IMR-90 (cell line): ENCODE results near the gene PAX8. TPM values are rescaled to one million over a fixed set of nuclear protein-coding genes. Genes with fewer than 3 reads are reported as not detected.

ENCODE experiments used
- ATAC-seq: fragments of 200-7000 bp; cut with Tn5 transposase; 2 replicates; pipeline ENCODE4 v1.9.1; 2020; ENCODE audit warnings: low read depth, mild to moderate bottlenecking, moderate library complexity
- BruUV-seq: library from RNA; stranded (reverse); fragments of 400-500 nt; replicated peaks from 2 replicates; lab custom pipeline; 2021; lab: Mats Ljungman, UMichigan
- CTCF ChIA-PET: fragments of 300-600 bp; formaldehyde crosslinking; extraction: SDS; loops from one replicate; lab custom pipeline; 2021; ENCODE audit warnings: antibody characterized with exemption; lab: Yijun Ruan, JAX
- POLR2A ChIA-PET: fragments of 300-600 bp; sonication (Branson Sonifier 250); formaldehyde crosslinking; loops from one replicate; lab custom pipeline; 2022; ENCODE audit warnings: antibody characterized with exemption; ENCODE audit not compliant: unreplicated experiment; lab: Charles Lee
- DNase-seq: peaks from one replicate; pipeline ENCODE4 v3.0.0; 2013
- H2AFZ ChIP-seq: replicated peaks from 2 replicates; pipeline ENCODE3; 2013; ENCODE audit warnings: low read length, mild to moderate bottlenecking; ENCODE audit not compliant: poor library complexity
- H2AK5ac ChIP-seq: 2 replicates; pipeline ENCODE4 v1.6.1; 2013; ENCODE audit warnings: low read depth, low read length, inconsistent platforms
- H2AK9ac ChIP-seq: replicated peaks from 2 replicates; pipeline ENCODE3; 2013; ENCODE audit warnings: mild to moderate bottlenecking, low read depth, low read length, moderate library complexity; ENCODE audit not compliant: poor library complexity
- H2BK120ac ChIP-seq: 2 replicates; pipeline ENCODE4 v1.6.1; 2013; ENCODE audit warnings: low read depth, low read length, inconsistent platforms
- H2BK15ac ChIP-seq: 3 replicates; pipeline ENCODE4 v1.6.1; 2013; ENCODE audit warnings: low read depth, low read length, inconsistent platforms
- H2BK20ac ChIP-seq: 2 replicates; pipeline ENCODE4 v1.6.1; 2013; ENCODE audit warnings: low read depth, mild to moderate bottlenecking, inconsistent platforms, low read length, moderate library complexity
- H2BK5ac ChIP-seq: 2 replicates; pipeline ENCODE4 v1.6.1; 2013; ENCODE audit warnings: mild to moderate bottlenecking, low read depth, low read length, inconsistent platforms; ENCODE audit not compliant: poor library complexity, severe bottlenecking
- H3K14ac ChIP-seq: replicated peaks from 2 replicates; pipeline ENCODE4 v1.6.1; 2013; ENCODE audit warnings: low read depth, low read length, inconsistent platforms
- H3K18ac ChIP-seq: 2 replicates; pipeline ENCODE4 v1.6.1; 2013; ENCODE audit warnings: low read depth, low read length, control low read depth
- H3K23ac ChIP-seq: 2 replicates; pipeline ENCODE4 v1.6.1; 2013; ENCODE audit warnings: low read depth, low read length, inconsistent platforms
- H3K27ac ChIP-seq: 2 replicates; pipeline ENCODE4 v1.5.1; 2013; ENCODE audit warnings: mild to moderate bottlenecking, control low read depth, low read length; ENCODE audit not compliant: insufficient read depth
- H3K27me3 ChIP-seq: 2 replicates; pipeline ENCODE4 v1.6.1; 2013; ENCODE audit warnings: low read length; ENCODE audit not compliant: control insufficient read depth, insufficient read depth
- H3K36me3 ChIP-seq: 2 replicates; pipeline ENCODE4 v1.6.1; 2013; ENCODE audit warnings: low read length, mixed read lengths; ENCODE audit not compliant: control insufficient read depth, insufficient read depth
- H3K4ac ChIP-seq: 2 replicates; pipeline ENCODE4 v1.6.1; 2013; ENCODE audit warnings: low read depth, low read length, inconsistent platforms
- H3K4me1 ChIP-seq: 2 replicates; pipeline ENCODE4 v1.6.1; 2013; ENCODE audit warnings: low read length, mixed read lengths; ENCODE audit not compliant: control insufficient read depth, insufficient read depth
- H3K4me2 ChIP-seq: 2 replicates; pipeline ENCODE4 v1.6.1; 2013; ENCODE audit warnings: low read depth, mild to moderate bottlenecking, control low read depth, low read length, moderate library complexity
- H3K4me3 ChIP-seq: 2 replicates; pipeline ENCODE4 v1.5.1; 2013; ENCODE audit warnings: low read depth, mild to moderate bottlenecking, control low read depth, low read length, moderate library complexity; ENCODE audit not compliant: insufficient read depth
- H3K56ac ChIP-seq: 2 replicates; pipeline ENCODE4 v1.6.1; 2013; ENCODE audit warnings: low read length, inconsistent platforms; ENCODE audit not compliant: insufficient read depth; ENCODE audit errors: extremely low read depth
- H3K79me1 ChIP-seq, 2 experiments: 2 replicates each; pipeline ENCODE4 v1.6.1; 2013; ENCODE audit warnings: low read length in 2 of 2, inconsistent platforms in 1 of 2, low read depth in 1 of 2
- H3K9ac ChIP-seq: 2 replicates; pipeline ENCODE4 v1.6.1; 2013; ENCODE audit warnings: low read depth, low read length, control low read depth
- H3K9me1 ChIP-seq: 2 replicates; pipeline ENCODE4 v1.6.1; 2013; ENCODE audit warnings: low read length, inconsistent platforms; ENCODE audit not compliant: insufficient read depth
- H3K9me3 ChIP-seq: 2 replicates; pipeline ENCODE4 v1.6.1; 2013; ENCODE audit warnings: low read length; ENCODE audit not compliant: control insufficient read depth, insufficient read depth
- H4K20me1 ChIP-seq: 2 replicates; pipeline ENCODE4 v1.6.1; 2013; ENCODE audit warnings: low read length, inconsistent platforms; ENCODE audit not compliant: insufficient read depth
- H4K5ac ChIP-seq: 2 replicates; pipeline ENCODE4 v1.6.1; 2013; ENCODE audit warnings: mild to moderate bottlenecking, low read depth, low read length, control low read depth
- H4K8ac ChIP-seq, 2 experiments: 2 replicates each; pipeline ENCODE4 v1.6.1; 2013; ENCODE audit warnings: low read depth in 2 of 2, low read length in 2 of 2, control low read depth in 1 of 2, inconsistent platforms in 1 of 2
- H4K91ac ChIP-seq: 2 replicates; pipeline ENCODE4 v1.6.1; 2013; ENCODE audit warnings: low read depth, low read length, inconsistent platforms; ENCODE audit not compliant: insufficient read depth
- BHLHE40 ChIP-seq: fragments of 150-350 bp; IDR thresholded peaks from 2 replicates; pipeline ENCODE4 v1.6.1; 2016; ENCODE audit warnings: mild to moderate bottlenecking, low read depth, low read length
- CEBPB ChIP-seq: IDR thresholded peaks from 2 replicates; pipeline ENCODE4 v1.6.1; 2012; ENCODE audit warnings: low read depth, low read length, improper control_type of control experiment
- FOS ChIP-seq: fragments of 150-350 bp; IDR thresholded peaks from 2 replicates; pipeline ENCODE4 v1.6.1; 2016; ENCODE audit warnings: low read depth, low read length
- MAZ ChIP-seq: IDR thresholded peaks from 2 replicates; pipeline ENCODE4 v1.6.1; 2012; ENCODE audit warnings: low read depth, mild to moderate bottlenecking, low read length, improper control_type of control experiment, moderate library complexity, borderline replicate concordance
- NFE2L2 ChIP-seq: fragments of 150-350 bp; IDR thresholded peaks from 2 replicates; pipeline ENCODE4 v1.6.1; 2016; ENCODE audit warnings: low read depth, mild to moderate bottlenecking, low read length
- POLR2A ChIP-seq: IDR thresholded peaks from 2 replicates; pipeline ENCODE4 v1.6.1; 2012; ENCODE audit warnings: mild to moderate bottlenecking, low read depth, low read length
- RAD21 ChIP-seq: IDR thresholded peaks from 2 replicates; pipeline ENCODE4 v1.6.1; 2012; ENCODE audit warnings: low read length, improper control_type of control experiment
- RCOR1 ChIP-seq: IDR thresholded peaks from 2 replicates; pipeline ENCODE4 v1.6.1; 2012; ENCODE audit warnings: mild to moderate bottlenecking, low read length, improper control_type of control experiment; ENCODE audit not compliant: insufficient replicate concordance
- RFX5 ChIP-seq: IDR thresholded peaks from 2 replicates; pipeline ENCODE4 v1.8.0; 2012; ENCODE audit warnings: low read depth, mild to moderate bottlenecking, low read length, moderate library complexity
- SMC3 ChIP-seq: fragments of 150-350 bp; IDR thresholded peaks from 2 replicates; pipeline ENCODE4 v1.6.1; 2016; ENCODE audit warnings: low read depth, mild to moderate bottlenecking, antibody characterized with exemption, low read length, moderate library complexity
- WGBS, 2 experiments: methylation state at CpG; one replicate each; pipeline versions ENCODE4 v1.1.5 to v1.1.7; 2013; ENCODE audit warnings: missing lambda C conversion rate in 2 of 2; ENCODE audit not compliant: insufficient read length in 1 of 2; ENCODE audit errors: extremely low coverage in 2 of 2; 5-methylcytosine and 5-hydroxymethylcytosine counted together
- dilution Hi-C: fragments of 300-500 bp; cut with HindIII; formaldehyde crosslinking; loops from one replicate; pipeline ENCODE4 v1.14.3; 2018; ENCODE audit warnings: low sequenced_read_pairs; ENCODE audit not compliant: unreplicated experiment
- in situ Hi-C: fragments of 300-500 bp; cut with MboI; formaldehyde crosslinking; loops from 3 replicates; pipeline ENCODE4 v1.14.3; 2019; ENCODE audit warnings: low sequenced_read_pairs, inconsistent platforms, mixed read lengths
- intact Hi-C: fragments of 100-400 bp; cut with micrococcal nuclease; formaldehyde crosslinking; loops from 2 replicates; pipeline ENCODE4 v1.10.0; 2022
- polyA plus RNA-seq, 3 experiments: library from polyadenylated mRNA; depleted of rRNA; stranded (reverse); fragments of >200 nt; gene quantifications; 2 replicates each; pipeline ENCODE4 v1.2.3, GENCODE V29; 2012; ENCODE audit warnings: low replicate concordance in 1 of 3
- total RNA-seq: library from RNA; depleted of rRNA; stranded (reverse); fragments of >200 nt; gene quantifications from 2 replicates; pipeline ENCODE4 v1.2.3, GENCODE V29; 2012
- TF ChIP-seq, protein P1 (sequence below): fragments of 150-350 bp; IDR thresholded peaks from 2 replicates; pipeline ENCODE4 v1.6.1; 2017; ENCODE audit warnings: mild to moderate bottlenecking, antibody characterized with exemption, low read length, low read depth
- TF ChIP-seq, protein P2 (sequence below): conservative IDR thresholded peaks from 2 replicates; pipeline ENCODE4 v1.5.1; 2012; ENCODE audit warnings: mild to moderate bottlenecking, low read depth, low read length, improper control_type of control experiment
- TF ChIP-seq, protein P3 (sequence below): fragments of 150-350 bp; IDR thresholded peaks from 2 replicates; pipeline ENCODE4 v1.6.1; 2016; ENCODE audit warnings: low read depth, mild to moderate bottlenecking, low read length, moderate library complexity, borderline replicate concordance

Gene PAX8
- total and polyA plus RNA-seq, 2 of the 4 experiments (the other 2 are of a cell fraction), result 0.18 to 1.5 TPM

DNA sequence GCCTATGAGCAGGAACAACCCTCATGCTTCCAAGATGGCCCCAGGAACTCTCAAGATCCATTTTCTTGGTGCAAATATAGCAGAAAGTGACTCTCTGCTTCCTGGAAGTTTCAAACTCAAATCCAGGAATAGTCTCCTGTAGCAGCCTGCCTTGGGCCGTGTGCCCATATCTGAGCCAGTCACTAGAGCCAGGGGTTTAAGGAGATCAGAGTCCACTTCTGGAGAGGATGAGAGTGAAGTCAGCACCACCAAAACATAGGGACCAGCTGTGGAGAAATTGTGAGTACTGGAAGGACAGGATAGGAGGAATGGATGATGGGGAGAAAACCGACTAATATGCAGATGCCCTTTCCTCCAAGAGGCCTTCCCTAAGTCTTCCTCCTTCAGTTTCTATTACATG, 71.7 kb downstream of the PAX8 start:
- Histone ChIP-seq H3K18ac (no peak overlapping the region), H2BK20ac (no peak overlapping the region), H2AFZ (no peak overlapping the region), H2AK9ac (no peak overlapping the region), H4K5ac (no peak overlapping the region), H4K91ac (no peak overlapping the region), H3K4me1 (peaks cover 15% of the 10 kb centered on the region), H2AK5ac (no peak overlapping the region), H3K4me3 (no peak overlapping the region), H3K27ac (no peak overlapping the region), H3K9me1 (peaks cover 11% of the 10 kb centered on the region), H3K14ac (no peak overlapping the region), H4K20me1 (no peaks in the 10 kb centered on the region), H4K8ac (no peak overlapping the region), H3K56ac (no peak overlapping the region), H3K4ac (no peak overlapping the region), H3K23ac (no peak overlapping the region), H3K9ac (no peak overlapping the region), H2BK15ac (no peak overlapping the region), H3K27me3 (peaks cover 2% of the 10 kb centered on the region; the same call in 1 of the 2 replicates), H2BK120ac (no peak overlapping the region), H3K9me3 (no peaks in the 10 kb centered on the region), H3K36me3 (no peaks in the 10 kb centered on the region), H3K79me1 (no peaks in the 10 kb centered on the region), H3K4me2 (no peak overlapping the region), H2BK5ac (no peak overlapping the region)
- DNase-seq, result no peak
- no peak for ATAC-seq
- intact Hi-C loops (no loop called here), dilution Hi-C loops (no loop called here), in situ Hi-C loops (no loop called here)
- POLR2A ChIA-PET, result no interaction called here
- TF ChIP-seq, protein P1, sequence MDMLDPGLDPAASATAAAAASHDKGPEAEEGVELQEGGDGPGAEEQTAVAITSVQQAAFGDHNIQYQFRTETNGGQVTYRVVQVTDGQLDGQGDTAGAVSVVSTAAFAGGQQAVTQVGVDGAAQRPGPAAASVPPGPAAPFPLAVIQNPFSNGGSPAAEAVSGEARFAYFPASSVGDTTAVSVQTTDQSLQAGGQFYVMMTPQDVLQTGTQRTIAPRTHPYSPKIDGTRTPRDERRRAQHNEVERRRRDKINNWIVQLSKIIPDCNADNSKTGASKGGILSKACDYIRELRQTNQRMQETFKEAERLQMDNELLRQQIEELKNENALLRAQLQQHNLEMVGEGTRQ, result no peak
- TF ChIP-seq, protein P2, sequence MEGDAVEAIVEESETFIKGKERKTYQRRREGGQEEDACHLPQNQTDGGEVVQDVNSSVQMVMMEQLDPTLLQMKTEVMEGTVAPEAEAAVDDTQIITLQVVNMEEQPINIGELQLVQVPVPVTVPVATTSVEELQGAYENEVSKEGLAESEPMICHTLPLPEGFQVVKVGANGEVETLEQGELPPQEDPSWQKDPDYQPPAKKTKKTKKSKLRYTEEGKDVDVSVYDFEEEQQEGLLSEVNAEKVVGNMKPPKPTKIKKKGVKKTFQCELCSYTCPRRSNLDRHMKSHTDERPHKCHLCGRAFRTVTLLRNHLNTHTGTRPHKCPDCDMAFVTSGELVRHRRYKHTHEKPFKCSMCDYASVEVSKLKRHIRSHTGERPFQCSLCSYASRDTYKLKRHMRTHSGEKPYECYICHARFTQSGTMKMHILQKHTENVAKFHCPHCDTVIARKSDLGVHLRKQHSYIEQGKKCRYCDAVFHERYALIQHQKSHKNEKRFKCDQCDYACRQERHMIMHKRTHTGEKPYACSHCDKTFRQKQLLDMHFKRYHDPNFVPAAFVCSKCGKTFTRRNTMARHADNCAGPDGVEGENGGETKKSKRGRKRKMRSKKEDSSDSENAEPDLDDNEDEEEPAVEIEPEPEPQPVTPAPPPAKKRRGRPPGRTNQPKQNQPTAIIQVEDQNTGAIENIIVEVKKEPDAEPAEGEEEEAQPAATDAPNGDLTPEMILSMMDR, result no peak
- TF ChIP-seq, protein P3, sequence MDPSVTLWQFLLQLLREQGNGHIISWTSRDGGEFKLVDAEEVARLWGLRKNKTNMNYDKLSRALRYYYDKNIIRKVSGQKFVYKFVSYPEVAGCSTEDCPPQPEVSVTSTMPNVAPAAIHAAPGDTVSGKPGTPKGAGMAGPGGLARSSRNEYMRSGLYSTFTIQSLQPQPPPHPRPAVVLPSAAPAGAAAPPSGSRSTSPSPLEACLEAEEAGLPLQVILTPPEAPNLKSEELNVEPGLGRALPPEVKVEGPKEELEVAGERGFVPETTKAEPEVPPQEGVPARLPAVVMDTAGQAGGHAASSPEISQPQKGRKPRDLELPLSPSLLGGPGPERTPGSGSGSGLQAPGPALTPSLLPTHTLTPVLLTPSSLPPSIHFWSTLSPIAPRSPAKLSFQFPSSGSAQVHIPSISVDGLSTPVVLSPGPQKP, result no peak
- TF ChIP-seq CEBPB (no peak), MAZ (no peak), BHLHE40 (no peak), POLR2A (no peak), SMC3 (no peak), NFE2L2 (no peak), RFX5 (no peak), FOS (no peak), RCOR1 (no peak), RAD21 (no peak)
- CTCF ChIA-PET, result no interaction called here
- WGBS, 2 experiments, result no CpG with 5 or more reads among the region's 2 CpGs
- no TSS peak for BruUV-seq
